SU-DHL-6 (cell line): Measurements from ENCODE around the gene RAVER2.

Experiments
- H2AFZ ChIP-seq: fragments of 200-600 bp; sonication (generic); 2 replicates; pipeline ENCODE4 v1.6.1; 2014; ENCODE audit warnings: low read depth, mild to moderate bottlenecking, moderate library complexity, mixed read lengths, antibody characterized with exemption, low read length; ENCODE audit not compliant: severe bottlenecking
- H3F3A ChIP-seq: fragments of 200-600 bp; shearing (Covaris generic); 2 replicates; pipeline ENCODE4 v1.6.0; 2016; ENCODE audit warnings: antibody characterized with exemption, mild to moderate bottlenecking; ENCODE audit not compliant: insufficient read depth
- H3K27ac ChIP-seq: fragments of 200-600 bp; sonication (generic); 2 replicates; pipeline ENCODE4 v1.5.1; 2016; ENCODE audit warnings: low read depth, mild to moderate bottlenecking, low read length, moderate library complexity, mixed read lengths
- H3K27me3 ChIP-seq: fragments of 200-600 bp; sonication (generic), shearing (Covaris generic); 2 replicates; pipeline ENCODE4 v1.6.0; 2014; ENCODE audit warnings: mild to moderate bottlenecking, low read length
- H3K36me3 ChIP-seq: fragments of 200-600 bp; sonication (generic); 2 replicates; pipeline ENCODE4 v1.6.1; 2014; ENCODE audit warnings: mild to moderate bottlenecking, low read length, mixed read lengths
- H3K4me2 ChIP-seq: fragments of 300-600, 200-600 bp; shearing (Covaris generic), sonication (generic); 2 replicates; pipeline ENCODE4 v1.6.0; 2014; ENCODE audit warnings: low read length, low read depth, mild to moderate bottlenecking; ENCODE audit not compliant: poor library complexity, severe bottlenecking
- H3K4me3 ChIP-seq: fragments of 200-600 bp; sonication (generic); 2 replicates; pipeline ENCODE4 v1.5.1; 2014; ENCODE audit warnings: antibody characterized with exemption, low read length, mild to moderate bottlenecking, mixed read lengths; ENCODE audit not compliant: insufficient read depth, poor library complexity, severe bottlenecking
- H3K79me2 ChIP-seq: fragments of 200-600 bp; sonication (generic); 2 replicates; pipeline ENCODE4 v1.6.1; 2014; ENCODE audit warnings: mild to moderate bottlenecking, low read length, moderate library complexity; ENCODE audit not compliant: insufficient read depth
- H3K9ac ChIP-seq: fragments of 200-600 bp; sonication (generic); 2 replicates; pipeline ENCODE4 v1.7.0; 2014; ENCODE audit warnings: mild to moderate bottlenecking, low read length
- H3K9me2 ChIP-seq: fragments of 200-600 bp; sonication (generic); replicated peaks from 2 replicates; pipeline ENCODE4 v1.6.1; 2014; ENCODE audit warnings: low read length; ENCODE audit not compliant: insufficient read depth
- H3K9me3 ChIP-seq: fragments of 200-600 bp; sonication (generic); 2 replicates; pipeline ENCODE4 v1.6.1; 2014; ENCODE audit warnings: low read length, mixed read lengths; ENCODE audit not compliant: insufficient read depth
- H4K20me1 ChIP-seq: fragments of 200-600 bp; sonication (generic); 2 replicates; pipeline ENCODE4 v1.6.1; 2014; ENCODE audit warnings: low read depth, mild to moderate bottlenecking, antibody characterized with exemption, low read length, moderate library complexity, mixed read lengths
- CTCF ChIP-seq: fragments of 200-600 bp; sonication (generic); IDR thresholded peaks from one replicate; pipeline ENCODE4 v1.5.1; 2017; ENCODE audit warnings: antibody characterized with exemption, mild to moderate bottlenecking, low read length, moderate library complexity; ENCODE audit not compliant: insufficient read depth, poor library complexity, severe bottlenecking
- EZH2phosphoT487 ChIP-seq: fragments of 200-600 bp; sonication (generic), shearing (Covaris generic); conservative IDR thresholded peaks from 2 replicates; pipeline ENCODE4 v1.6.1; 2018; ENCODE audit warnings: mild to moderate bottlenecking, antibody characterized with exemption, low read length, moderate library complexity, mixed read lengths

Gene RAVER2

GRCh38 chr1:64705591-64705990, 39.3 kb upstream of the RAVER2 start:
- Histone ChIP-seq H3K4me3 (no peak overlapping the region), H4K20me1 (no peaks in the 10 kb centered on the region), H3F3A (no peaks in the 10 kb centered on the region), H3K79me2 (no peaks in the 10 kb centered on the region), H3K27ac (no peak overlapping the region), H3K9me3 (no peaks in the 10 kb centered on the region), H3K9me2 (no peaks in the 10 kb centered on the region), H3K36me3 (no peaks in the 10 kb centered on the region), H3K9ac (no peak overlapping the region), H3K27me3 (no peaks in the 10 kb centered on the region), H3K4me2 (no peak overlapping the region), H2AFZ (no peak overlapping the region)
- TF ChIP-seq CTCF (no peak), EZH2phosphoT487 (no peak)

GRCh38 chr1:64711266-64711665, 33.6 kb upstream of the RAVER2 start:
- no peak overlapping the region for H3K9ac ChIP-seq
- H3K27ac ChIP-seq, result no peak overlapping the region
- no peak overlapping the region for H3K4me3 ChIP-seq
- H3K9me3 ChIP-seq, result no peaks in the 10 kb centered on the region
- no peaks in the 10 kb centered on the region for H3F3A ChIP-seq
- TF ChIP-seq EZH2phosphoT487 (no peak), CTCF (no peak)
- no peak overlapping the region for H2AFZ ChIP-seq
- H3K27me3 ChIP-seq, result no peaks in the 10 kb centered on the region
- no peaks in the 10 kb centered on the region for H3K36me3 ChIP-seq
- no peak overlapping the region for H3K4me2 ChIP-seq
- H3K79me2 ChIP-seq, result no peaks in the 10 kb centered on the region
- H3K9me2 ChIP-seq, result no peaks in the 10 kb centered on the region
- no peaks in the 10 kb centered on the region for H4K20me1 ChIP-seq

- Histone ChIP-seq H3K79me2 (no peaks in the 10 kb centered on the region), H3K4me2 (no peak overlapping the region), H3K36me3 (no peaks in the 10 kb centered on the region), H3K9me3 (no peaks in the 10 kb centered on the region), H4K20me1 (no peaks in the 10 kb centered on the region), H3K27ac (no peak overlapping the region), H3F3A (no peaks in the 10 kb centered on the region), H3K9ac (no peak overlapping the region), H3K9me2 (no peaks in the 10 kb centered on the region), H3K4me3 (no peak overlapping the region), H3K27me3 (no peaks in the 10 kb centered on the region), H2AFZ (no peak overlapping the region)
- TF ChIP-seq EZH2phosphoT487 (no peak), CTCF (no peak)
Measured at GRCh38 chr1:64712049-64712448, 32.8 kb upstream of the RAVER2 start.
